CD4-positive, alpha-beta T cell treated with Interleukin-6 for 4 hours (primary cell): ENCODE data around the gene SLC25A3.
A peak's percentile ranks its signal among the peaks of the same experiment; 100 is the strongest.
"Not testable (repeated sequence)": the region's sequence is repeated elsewhere in the genome, so short reads cannot be mapped to it uniquely, and the experiment has no call there.

Source experiments
- DNase-seq: peaks from one replicate; pipeline ENCODE4 v3.0.0-alpha.2; 2020; ENCODE audit warnings: mixed read lengths

The SLC25A3 gene

DNA sequence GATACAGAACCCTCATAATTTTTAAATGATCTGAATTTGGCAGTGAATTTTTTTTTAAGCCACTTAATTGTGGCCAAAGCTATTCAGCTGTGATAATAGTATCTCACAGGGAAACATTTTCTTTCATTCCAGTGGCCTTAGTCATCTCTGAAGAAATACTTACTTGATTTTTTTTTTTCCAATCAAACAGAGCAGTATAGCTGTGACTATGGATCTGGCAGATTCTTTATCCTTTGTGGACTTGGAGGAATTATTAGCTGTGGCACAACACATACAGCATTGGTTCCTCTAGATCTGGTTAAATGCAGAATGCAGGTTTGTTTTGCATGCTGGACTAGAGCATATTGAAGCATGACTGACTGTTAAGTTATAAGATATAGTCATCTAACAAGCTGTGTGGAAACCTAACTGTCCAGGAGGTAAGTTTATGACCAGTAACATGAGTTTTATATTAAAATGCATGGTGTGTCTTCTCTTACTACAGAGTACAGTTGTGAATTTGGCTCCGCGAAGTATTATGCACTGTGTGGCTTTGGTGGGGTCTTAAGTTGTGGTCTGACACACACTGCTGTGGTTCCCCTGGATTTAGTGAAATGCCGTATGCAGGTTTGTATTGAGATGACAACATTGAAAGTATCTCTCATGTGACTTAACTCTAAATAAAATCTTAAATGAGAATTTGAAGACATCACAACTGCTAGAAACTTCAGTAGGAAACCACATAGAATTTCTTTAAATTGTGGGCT lies 1.9 kb downstream of the SLC25A3 start:
- no peak for DNase-seq

DNA sequence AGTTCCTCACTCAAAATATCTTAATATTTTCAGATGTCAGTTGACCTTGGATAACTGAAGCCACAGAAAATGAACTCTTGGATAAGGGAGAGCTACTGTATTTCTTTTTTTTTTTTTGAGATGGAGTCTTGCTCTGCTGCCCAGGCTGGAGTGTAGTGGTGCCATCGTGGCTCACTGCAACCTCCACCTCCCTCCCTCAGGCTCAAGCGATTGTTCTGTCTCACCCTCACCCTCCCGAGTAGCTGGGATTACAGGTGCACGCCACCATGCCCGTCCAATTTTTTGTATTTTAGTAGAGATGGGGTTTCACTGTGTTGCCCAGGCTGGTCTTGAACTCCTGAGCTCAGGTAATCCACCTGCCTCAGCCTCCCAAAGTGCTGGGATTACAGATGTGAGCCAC lies 3.8 kb downstream of the SLC25A3 start:
- not testable (repeated sequence) for DNase-seq

DNA sequence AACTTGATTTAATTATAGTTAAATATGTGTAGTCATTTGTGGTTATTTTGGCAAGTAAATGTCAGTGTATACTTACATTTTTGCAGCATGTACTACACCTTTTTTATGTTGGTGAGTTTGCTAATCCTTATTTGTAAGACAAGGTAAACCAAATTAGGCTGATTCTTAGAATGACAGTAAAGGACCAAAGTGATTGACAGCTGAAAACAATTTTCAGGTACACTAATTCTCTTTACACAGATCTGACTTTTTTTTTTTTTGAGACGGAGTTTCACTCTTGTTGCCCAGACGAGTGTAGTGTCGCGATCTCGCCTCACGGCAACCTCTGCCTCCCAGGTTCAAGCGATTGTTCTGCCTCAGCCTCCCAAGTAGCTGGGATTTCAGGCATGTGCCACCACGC lies 8.4 kb downstream of the SLC25A3 start:
- DNase-seq, result no peak

DNA sequence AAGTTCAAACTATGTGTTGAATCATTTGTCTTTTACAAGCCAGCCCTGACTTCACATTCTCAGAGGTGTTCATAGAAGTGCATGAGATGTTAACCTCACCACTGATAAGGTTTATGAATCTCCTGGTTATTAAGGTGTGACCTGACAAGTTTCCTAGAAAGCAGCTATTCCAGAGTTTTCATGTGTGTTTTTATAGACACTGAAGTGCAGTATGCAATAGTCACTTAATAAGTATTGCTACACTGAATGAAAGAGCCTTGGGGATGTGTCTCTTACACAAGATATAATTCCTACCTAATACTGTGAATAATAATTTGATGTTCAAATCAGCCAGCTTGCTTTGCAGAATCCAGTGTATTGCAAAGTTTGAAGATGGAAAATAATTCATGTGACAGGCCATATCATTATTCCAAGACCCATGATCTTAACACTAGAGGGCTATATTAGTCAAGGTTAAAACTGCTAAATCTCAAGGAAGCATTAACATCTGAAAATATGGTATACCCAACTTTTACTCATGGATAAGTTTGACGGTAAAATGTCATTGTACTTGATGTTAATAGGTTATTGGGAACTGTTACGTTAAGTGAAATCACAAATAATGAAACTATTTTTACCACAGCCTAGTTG lies 13.0 kb downstream of the SLC25A3 start:
- no peak for DNase-seq

DNA sequence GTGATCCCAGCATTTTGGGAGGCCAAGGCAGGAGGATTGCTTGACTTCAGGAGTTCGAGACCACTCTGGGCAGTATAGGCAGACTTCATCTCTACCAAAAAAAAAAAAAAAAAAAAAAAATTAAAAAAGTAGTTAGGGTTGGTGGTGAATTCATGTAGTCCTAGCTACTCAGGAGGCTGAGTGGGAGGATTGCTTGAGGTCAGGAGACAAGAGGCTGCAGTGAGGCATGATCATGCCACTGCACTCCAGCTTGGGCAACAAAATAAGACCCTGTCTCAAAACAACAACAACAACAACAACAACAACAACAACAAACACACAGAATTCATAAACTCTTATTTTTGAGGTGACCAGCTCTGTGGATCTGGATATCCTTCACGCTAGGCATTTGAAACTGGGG lies 17.1 kb downstream of the SLC25A3 start:
- DNase-seq, result no peak

DNA sequence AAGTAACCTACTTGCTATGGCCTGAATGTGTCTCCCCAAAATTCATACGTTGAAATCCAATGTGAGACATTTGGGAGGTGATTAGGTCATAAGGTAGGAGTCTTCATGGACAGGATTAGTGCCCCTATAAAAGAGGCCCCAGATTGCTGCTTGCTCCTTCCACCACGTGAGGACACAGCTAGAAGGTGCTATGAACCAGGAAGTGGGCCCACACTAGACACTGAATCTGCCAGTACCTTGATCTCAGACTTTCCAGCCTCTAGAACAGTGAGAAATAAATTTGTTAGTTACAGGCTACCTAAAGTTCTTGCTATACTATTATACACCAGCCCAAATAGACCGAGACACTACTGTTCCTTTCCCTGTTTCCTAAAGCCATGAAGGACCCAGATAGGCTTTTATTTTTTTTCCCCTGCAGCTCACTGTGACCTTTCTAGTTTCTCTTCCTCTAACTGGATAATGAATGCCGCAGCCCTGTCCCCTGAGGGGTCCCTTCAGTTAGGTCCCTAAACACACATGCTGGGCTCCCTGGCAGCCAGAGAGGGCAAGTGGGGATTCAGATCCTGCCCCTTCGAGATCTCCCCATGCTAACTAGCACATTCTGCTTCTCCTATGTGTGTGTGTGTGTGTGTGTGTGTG lies 19.3 kb downstream of the SLC25A3 start:
- DNase-seq, result no peak

DNA sequence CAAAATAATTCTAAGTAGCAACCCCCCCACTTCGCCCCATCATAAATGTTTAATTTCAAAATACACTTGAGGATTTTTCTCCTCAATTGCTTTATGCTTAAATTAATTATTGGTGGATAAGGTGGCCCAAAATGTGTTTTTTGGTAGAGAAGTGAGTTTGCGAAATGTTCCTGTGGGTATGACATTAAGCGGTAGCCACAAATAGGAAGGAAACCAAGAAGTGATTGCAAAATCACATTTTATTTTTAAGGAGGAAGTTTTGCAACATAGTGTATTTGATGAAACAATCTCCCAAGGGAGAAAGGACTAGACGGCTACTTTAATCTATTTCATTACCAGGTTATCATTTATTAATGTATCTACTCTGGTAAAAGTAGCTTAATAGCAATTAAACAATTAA lies 25.5 kb downstream of the SLC25A3 start:
- DNase-seq, result no peak

DNA sequence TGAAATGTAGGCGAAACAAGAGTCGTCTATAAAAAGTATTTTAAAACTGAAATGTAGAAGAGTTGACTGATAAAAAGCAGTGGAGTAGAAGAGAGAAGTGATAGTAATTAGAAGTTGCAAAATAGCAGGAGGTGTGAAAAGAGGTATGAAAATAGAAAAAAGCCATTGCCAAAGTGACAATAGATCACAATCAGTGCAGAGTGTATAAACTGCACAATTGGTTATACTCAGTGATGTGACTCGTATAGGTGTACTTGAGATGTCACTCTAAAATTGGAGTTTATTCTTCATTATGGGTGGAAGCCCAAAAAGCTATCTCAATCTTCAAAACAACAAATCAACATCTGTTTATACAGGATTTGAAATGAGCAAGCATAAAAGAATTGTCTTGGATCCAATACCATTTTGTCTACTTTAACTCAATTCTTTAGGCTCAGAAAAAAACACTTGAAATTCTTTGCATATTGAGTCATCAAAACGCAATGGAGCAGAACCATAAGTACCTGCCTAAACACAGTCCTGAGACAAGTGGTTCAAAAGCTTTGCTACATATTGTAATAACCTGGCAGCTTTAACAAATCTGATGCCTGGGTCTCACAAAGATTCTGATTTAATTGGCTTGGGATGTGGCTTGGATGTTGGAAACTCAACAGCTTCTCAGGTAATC lies 42.3 kb downstream of the SLC25A3 start:
- no peak for DNase-seq

DNA sequence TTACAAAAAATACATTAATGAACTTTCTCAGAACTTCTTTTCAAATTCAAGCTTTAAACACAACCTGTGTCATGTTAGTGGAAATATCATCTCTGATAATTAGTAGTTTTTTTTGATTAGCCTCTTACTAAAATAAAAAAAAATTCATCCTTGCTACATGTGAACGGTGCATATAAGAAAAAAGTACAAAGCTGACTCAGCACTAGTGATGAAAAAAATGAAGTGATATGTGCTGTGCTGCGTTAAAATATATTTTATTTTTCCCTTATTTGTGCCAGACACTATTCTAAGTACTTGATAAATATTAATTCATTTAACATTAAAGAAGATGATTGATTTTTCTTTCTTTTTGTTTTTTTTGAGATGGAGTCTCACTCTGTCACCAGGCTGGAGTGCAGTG lies 43.6 kb downstream of the SLC25A3 start:
- no peak for DNase-seq

DNA sequence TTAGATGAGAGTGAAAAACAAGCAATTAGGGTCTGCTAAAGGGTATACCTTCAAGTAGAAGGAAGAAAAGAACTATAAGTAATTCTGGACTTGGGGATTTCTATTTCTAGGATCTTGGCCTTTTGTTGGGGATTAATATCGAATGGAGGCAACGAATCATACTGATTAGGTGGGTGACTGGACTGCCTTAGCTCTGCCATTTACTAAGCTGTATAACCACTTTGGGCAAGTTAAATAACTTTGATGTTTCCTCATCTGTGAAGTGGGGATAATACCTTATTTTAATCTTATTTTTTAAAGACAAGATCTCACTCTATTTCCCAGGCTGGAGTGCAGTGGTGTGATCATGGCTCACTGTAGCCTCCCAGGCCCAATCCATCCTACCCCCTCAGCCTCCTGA lies 44.5 kb downstream of the SLC25A3 start:
- no peak for DNase-seq

DNA sequence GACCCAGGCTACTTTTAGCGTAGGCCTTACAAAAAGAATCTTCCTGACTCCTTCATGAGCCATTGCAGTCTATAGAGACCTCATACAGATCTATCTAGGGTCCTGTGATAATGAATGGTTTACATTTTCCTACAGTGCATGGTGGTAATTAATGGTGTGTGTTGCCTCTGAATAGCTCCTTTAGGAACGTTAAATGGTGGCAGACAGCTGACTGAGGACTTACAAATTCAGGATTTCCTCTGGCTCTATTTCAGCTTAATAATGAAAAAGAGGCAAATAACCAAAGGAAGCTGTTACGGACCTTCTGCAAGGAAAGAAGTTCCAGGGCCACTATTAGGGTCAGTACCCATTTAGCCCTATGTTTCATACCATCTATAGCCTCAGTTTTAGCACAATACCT lies 46.0 kb downstream of the SLC25A3 start:
- no peak for DNase-seq

DNA sequence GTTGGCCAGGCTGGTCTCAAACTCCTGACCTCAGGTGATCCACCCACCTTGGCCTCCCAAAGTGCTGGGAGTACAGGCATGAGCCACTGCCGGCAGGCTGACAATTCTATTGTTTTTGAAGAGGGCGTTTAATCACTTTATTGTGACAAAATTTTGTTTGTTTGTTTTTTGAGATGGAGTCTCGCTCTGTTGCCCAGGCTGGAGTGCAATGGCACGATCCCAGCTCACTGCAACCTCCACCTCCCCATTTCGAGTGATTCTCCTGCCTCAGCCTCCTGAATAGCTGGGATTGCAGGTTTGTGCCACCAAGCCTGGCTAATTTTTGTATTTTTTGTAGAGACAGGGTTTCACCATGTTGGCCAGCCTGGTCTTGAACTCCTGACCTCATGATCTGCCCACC lies 49.3 kb downstream of the SLC25A3 start:
- not testable (repeated sequence) for DNase-seq

DNA sequence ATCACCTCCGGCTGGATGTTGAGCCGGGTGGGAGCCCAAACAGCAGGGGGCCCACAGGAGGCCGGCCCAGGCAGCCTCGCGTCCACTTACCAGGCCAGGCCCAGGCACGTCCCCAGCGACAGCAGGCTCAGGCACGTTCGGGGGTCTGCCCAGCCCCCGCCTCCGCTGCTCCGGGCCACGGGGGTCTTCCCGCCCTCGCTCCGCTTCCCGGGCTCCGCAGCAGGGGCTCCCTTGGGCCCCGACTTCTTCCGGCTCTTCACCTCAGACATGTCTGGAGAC lies 50.9 kb downstream of the SLC25A3 start:
- no peak for DNase-seq

DNA sequence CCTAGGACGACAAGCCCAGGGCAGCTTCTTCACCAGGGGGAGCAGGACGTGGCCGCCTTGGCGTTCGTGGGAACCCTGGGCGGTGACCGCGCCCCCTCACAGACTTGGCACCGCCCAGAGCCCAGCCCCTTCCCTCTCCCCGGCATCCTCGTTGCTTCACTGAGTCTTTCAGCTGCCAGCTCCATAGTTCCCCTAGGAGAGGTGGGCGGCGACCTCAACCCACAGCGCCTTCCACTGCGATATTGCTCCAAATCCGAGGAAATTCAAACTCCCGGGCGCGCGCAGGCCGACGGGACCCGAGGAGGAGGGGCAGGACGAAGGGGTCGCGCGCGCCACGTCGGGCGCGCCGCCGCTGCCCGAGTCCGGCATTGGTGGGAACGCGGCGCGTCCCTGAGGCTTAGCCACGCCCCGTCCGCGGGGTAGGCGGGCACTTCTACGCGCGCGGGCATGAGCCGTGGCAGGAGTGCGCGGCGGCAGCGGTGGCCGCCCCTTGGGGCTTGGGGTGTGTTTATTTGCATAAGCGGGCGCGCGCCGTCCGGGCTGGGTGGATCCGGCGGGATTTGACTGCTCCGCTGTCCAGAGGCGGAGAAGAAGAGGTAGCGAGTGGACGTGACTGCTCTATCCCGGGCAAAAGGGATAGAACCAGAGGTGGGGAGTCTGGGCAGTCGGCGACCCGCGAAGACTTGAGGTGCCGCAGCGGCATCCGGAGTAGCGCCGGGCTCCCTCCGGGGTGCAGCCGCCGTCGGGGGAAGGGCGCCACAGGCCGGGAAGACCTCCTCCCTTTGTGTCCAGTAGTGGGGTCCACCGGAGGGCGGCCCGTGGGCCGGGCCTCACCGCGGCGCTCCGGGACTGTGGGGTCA lies 51.5 kb downstream of the SLC25A3 start, which contains the start of the genes APAF1 and IKBIP:
Gene APAF1, plus strand, starts transcription at position 579 of the 860 bp plus-strand sequence. CDS start 3,070 bp downstream, outside the sequence.
Gene IKBIP, minus strand, starts transcription at position 77 of the 860 bp plus-strand sequence. CDS start 87 bp downstream, outside the sequence.
- DNase-seq, result peak; percentile 98

DNA sequence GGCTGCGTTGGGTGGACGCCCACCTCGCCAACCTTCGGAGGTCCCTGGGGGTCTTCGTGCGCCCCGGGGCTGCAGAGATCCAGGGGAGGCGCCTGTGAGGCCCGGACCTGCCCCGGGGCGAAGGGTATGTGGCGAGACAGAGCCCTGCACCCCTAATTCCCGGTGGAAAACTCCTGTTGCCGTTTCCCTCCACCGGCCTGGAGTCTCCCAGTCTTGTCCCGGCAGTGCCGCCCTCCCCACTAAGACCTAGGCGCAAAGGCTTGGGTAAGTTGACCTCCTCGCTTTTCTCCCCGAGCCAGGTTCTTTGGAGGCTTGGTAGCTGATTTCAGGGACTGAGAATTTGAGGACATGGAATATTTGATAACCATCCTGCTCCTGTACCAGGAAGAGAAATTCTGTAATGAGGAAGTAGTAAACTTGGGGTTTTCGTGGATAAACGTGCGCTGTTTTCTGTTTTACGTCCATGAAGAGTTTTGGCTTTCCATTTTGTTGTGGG lies 52.1 kb downstream of the SLC25A3 start:
- DNase-seq, result no peak

DNA sequence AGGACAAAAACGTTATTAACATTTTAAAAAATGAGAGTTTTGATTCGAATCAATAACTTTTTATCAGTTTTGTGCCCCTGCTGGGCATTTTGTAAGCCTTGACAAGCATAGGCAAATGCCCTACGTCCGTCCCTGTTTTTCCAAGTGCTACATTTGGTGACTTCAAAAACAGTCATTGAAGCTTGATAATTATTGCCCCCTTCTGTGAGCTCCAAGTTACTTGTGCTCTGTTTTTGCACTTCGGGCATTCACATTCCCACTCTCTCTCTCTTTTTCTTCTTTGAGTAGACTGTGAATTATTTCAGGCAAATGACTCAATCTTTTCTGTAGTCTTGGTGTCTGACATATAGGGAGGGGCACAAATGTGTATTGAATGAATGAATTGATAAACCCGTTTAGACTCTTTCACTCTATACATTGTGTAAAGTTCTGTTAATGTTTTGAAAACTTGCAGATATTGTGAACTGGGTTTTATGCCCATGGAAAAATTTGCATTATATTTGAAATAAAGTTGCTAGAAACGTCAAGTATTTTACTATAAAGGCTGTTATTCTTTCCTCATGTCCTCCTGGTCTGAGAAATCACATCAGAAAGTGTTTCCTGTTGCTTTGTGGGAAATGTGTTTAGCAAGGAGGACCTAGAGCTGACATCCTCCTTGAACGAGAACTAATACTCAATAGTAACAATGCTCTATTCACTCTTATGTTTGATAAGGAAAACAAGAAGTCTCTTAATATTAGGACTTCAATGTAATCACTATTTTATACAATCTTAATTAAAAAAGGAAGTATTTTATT lies 53.0 kb downstream of the SLC25A3 start:
- no peak for DNase-seq

DNA sequence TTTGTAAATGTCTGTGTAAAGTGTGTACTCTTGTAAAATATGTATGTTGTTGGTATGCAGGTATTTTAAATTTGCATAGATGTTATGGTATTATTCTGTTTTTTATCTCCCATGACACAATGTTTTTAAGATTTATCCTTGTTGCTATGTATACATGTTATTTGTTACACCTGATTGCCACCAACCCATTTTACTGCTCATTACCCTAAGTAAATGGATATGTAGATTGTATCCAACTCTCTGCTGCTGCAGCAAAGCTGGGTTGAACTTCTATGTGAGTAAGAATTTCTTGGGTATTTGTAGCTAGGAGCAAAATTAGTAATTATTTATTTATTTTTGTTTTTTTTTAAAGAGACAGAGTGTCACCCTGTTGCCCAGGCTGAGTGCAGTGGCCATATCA lies 57.8 kb downstream of the SLC25A3 start:
- DNase-seq, result no peak

DNA sequence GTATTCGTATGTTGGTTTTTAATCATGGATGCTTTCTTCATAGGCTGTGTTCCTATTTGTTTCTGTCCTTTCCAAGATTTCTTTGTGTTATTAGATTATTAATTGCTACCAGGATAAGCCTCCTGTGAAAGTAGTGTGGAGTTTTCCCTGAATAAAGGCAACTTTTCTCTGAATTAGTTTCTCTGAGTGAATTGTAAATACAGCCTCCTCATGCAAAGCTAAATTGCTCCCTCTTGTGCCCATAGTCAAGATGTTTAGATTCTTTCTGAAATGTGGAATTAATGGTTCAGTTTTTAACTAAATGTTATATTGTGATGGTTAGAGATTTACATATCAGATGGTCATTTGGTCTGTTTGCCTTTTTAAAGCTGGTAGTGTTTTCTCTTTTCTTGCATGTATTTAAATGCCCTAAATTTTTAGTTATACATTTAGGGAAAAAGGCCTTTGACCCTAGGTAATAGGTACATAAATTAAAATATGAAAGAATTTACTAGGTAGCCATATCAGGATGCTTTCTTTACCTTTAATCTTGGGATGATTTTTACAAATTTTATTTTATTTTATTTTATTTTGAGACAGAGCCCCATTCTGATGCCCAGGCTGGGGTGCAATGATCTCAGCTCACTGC lies 60.5 kb downstream of the SLC25A3 start:
- DNase-seq, result peak; percentile 24
